Stimulated activated naive CD4-positive, alpha-beta T cell treated with Interleukin-2 at 50 U/mL for 16 hours (primary cell): ENCODE data around the gene HIF3A.
"Not testable (repeated sequence)": the region's sequence is repeated elsewhere in the genome, so short reads cannot be mapped to it uniquely, and the experiment has no call there.

Source experiments
- DNase-seq: peaks from one replicate; lab custom pipeline; 2025; lab: John Stamatoyannopoulos, UW

HIF3A gene

GRCh38 chr19:46296722-46297461 lies at the start of gene HIF3A:
TSS of gene HIF3A (plus strand) at chr19:46297042. CDS start at chr19:46297077, 35 bp downstream.
- no peak for DNase-seq

DNA sequence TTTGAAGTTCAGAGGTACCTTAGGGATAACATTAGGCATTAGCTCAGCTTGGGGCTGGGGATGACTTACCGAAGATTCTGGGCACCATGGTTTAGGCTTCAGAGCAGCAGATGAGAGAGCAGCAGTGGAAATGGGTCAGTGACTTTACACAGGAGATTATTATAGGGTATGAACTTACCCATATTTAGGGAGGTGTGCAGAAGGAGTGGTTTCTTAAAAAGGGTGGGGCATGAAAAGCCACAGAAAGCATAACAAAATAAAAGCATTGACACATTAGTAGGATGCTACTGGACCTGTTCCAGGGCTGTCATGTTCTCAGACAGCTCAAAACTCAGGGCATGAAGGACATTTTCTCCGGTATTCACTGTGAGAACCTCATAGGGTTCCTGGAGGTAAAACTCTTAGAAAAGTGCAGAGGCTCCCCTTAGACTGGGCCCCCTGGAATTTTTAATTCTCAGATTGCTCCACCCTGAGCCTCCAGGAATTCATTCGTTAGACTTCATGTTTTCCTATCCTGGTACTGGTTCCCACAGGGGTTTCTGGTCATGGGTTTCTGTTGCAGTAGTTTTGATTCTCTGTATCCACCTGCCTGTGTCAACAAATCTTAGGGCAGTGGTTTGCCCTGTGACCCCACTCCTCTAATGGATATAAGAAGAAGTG lies 46.6 kb upstream of the HIF3A start:
- DNase-seq: no peak

DNA sequence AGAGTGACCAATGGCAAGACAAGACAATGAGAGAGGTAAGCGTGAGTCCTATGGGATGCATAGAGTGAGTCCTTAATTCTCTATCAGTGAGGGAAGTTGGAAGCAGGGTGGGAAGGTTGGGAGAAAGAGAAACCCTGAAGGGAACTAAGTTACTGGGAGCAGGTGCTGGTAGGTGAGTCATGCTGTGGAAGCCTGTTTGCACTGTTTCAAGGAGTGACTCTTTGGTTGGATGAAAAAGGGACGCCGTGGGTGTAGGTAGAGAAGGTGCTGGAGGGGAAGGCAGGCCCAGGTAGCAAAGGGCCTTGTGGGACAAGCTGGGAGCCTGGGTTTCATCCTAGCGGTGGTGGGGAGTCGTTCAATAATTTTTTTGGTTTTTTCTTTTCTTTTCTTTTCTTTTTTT lies 45.4 kb upstream of the HIF3A start:
- no peak for DNase-seq

DNA sequence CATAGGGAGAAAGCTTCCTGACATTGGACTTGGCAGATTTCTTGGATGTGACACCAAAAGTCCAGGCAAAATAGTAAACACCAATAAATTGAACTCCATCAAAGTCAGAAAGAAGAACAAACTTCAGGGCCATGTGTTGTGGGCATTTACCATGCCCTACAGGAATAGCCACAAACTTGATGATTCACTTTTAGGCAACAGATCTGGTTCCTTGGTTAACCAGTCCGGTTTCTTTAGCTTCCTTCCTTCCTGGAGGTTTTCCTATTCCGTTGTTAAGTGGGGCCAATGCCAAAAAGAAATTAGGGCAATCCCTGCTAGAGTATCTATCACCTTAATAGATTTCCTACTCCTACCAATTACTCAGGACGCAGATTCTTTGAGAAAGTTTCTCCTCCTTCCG lies 42.1 kb upstream of the HIF3A start:
- DNase-seq: no peak

GRCh38 chr19:46256855-46257254 lies 40.0 kb upstream of the HIF3A start:
- DNase-seq: no peak

GRCh38 chr19:46261501-46261900 lies 35.3 kb upstream of the HIF3A start:
- DNase-seq: not testable (repeated sequence)

- peak; percentile 56 for DNase-seq
Observed at GRCh38 chr19:46262684-46263296, 34.1 kb upstream of the HIF3A start.

GRCh38 chr19:46264801-46265200 lies 32.0 kb upstream of the HIF3A start:
- DNase-seq: not testable (repeated sequence)

GRCh38 chr19:46265217-46265828 lies 31.5 kb upstream of the HIF3A start:
- peak; percentile 43 for DNase-seq

GRCh38 chr19:46269101-46269500 lies 27.7 kb upstream of the HIF3A start:
- no peak for DNase-seq

GRCh38 chr19:46270521-46271256 lies 26.2 kb upstream of the HIF3A start:
- DNase-seq: no peak

GRCh38 chr19:46271481-46272197 lies 25.2 kb upstream of the HIF3A start:
- DNase-seq: peak; percentile 3

DNA sequence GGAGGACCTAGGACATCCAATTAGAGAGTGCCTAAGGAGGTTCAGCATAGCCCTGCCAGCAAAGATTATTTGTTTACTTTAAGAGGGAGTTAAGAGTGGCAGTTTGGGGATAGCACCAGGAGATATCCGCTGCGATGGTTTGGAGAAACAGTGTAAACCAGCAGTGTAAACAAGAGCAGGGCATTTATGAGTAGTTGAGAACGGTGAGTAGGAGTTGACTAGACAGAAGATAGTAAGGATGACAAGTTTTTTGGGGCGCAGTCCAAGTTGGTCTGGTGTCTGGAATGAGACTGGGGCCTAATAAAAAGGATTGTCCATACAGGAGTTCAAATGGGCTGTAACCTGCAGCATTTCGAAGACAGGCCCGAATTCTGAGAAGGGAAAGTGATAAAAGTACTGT lies 22.9 kb upstream of the HIF3A start:
- not testable (repeated sequence) for DNase-seq

DNA sequence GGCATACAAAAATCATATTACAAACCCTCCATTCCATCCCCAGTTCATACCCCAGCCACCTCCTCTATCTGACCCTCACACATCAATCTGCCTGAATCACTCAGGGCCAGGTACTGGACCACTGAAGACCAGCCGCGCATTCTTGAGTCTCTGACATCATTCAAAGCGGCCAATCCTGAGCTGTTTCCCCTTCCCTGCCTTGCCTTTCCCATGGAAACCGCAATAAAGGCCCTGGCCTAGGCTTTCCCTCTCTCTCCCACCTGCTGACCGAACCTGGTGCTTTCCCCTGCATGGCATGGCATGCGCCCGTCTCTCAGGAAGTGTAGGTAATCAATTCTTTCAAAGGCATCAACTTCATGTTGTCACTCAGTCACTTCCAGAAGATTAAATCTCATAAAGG lies 17.7 kb upstream of the HIF3A start:
- no peak for DNase-seq

GRCh38 chr19:46283771-46284170 lies 13.1 kb upstream of the HIF3A start:
- no peak for DNase-seq

DNA sequence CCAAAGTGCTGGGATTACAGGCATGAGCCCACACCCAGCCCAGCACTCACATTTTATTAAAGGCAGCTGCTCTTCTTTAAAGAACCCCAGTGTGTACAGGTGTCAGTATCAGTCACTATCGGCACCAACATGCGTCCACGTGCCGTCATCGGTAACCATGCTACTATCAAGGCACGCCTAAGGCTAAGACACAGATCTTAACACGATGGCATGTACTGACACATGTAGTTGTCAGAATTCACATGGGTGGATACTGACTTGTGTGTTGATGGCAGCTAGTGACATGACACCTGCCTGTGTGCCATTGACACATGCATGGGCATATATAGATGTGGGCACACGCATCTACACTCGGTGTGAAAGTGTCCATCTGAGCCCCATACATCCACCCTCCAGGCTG lies 12.2 kb upstream of the HIF3A start:
- no peak for DNase-seq

DNA sequence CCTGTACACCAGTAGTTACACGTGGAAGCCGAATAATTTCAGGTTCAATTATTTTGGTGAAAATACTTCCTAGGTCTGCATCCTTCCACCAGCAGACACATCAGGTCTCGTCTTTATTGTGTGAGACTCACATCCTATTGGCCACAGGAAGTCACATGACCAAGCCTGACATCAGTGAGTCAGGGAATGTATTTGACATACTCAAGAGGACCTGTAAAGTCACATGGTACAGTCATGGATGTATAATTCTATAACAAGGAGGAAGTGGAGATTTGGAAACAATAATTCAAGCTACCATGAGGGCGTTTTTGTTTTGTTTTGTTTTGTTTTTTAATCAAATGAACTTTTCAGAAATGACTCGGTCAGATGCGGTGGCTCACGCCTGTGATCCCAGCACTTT lies 9.3 kb upstream of the HIF3A start:
- DNase-seq: no peak

DNA sequence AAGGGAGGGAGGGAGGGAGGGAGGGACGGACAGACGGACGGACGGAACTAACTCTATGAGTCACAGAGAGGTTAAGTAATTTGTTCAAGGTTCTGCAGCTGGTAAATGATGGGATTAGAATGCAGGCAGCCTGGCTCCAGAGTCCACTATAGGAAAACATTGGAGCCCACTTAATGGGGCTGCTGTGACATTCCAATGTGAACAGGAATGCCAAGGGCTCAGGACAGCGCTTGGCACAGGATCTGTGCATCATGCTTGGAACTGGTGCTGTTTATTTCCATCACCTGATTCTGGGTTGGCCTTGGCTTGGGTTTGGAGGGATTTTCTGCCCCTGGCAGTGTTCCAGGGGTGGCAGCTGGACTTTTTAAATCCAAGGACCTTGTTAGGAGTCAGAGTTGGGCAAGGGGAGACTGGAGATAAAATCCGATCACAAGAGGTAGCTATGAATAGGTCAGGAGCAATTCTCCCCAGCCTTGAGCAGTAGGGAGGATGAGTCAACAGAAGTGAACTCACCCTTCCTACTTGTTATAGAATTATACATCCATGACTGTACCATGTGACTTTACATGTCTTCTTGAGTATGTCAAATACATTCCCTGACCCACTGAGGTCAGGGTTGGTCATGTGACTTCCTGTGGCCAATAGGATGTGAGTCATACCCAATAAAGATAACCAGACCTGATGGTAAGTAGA lies 7.8 kb upstream of the HIF3A start:
- no peak for DNase-seq

- no peak for DNase-seq
Observed at GRCh38 chr19:46289724-46290619, 6.9 kb upstream of the HIF3A start.

- no peak for DNase-seq
Observed at GRCh38 chr19:46291829-46292228, 5.0 kb upstream of the HIF3A start.
